Heart left ventricle (tissue), 13 donors: ENCODE measurements around the gene ARPP21.

Source experiments
- CTCF ChIP-seq, 12 donors: fragments of 200-600 bp; sonication (generic) in 4 of 12; IDR thresholded peaks; one replicate each; pipeline versions ENCODE4 v1.5.0 to v1.8.0; 2018 to 2022; ENCODE audit warnings: antibody characterized with exemption in 12 of 12, mild to moderate bottlenecking in 5 of 12
- POLR2A ChIP-seq, 2 donors: fragments of 450-650 bp; IDR thresholded peaks; one replicate each; pipeline ENCODE4 v1.6.1; 2017; ENCODE audit warnings: antibody characterized with exemption in 2 of 2, mild to moderate bottlenecking in 2 of 2, moderate library complexity in 2 of 2
- donor health status: ischemic (EF 13 %, LVEDD 7.1; RV severe dilation, severe dysfunction).
- donor health status: DM: no; HTN: yes; CAD: no.
- donor health status: DM: no; HTN: no; CAD: no.
- donor health status: ischemic (EF 25% LVEDD 6.9; RV normal size, moderate dysfunction).
- donor health status: ischemic (EF 25% LVEDD 5.7; RV mildly dilated, moderate dysfunction).
- donor health status: ischemic (EF 35%, LVEDD 5.7; RV mildly dilated, moderate dysfunction).
- donor health status: nonischemic (EF 11% LVEDD 7.7; RV severe dilation, severe dysfunction).
- donor health status: DM: yes; HTN: yes; CAD: no.
- donor health status: PGD.
- donor health status: ischemic (EF 29% LVEDD 5.4; RV normal size, mild dysfunction).
- donor health status: nonischemic (EF 23%, LVEDD 6.1; RV moderate dilation, normal function).

GRCh38 chr3:35675206-35675605 lies 35.9 kb downstream of the ARPP21 start:
- TF ChIP-seq POLR2A (IDR thresholded peaks at IDR 0.05) (no peak), CTCF (IDR thresholded peaks at IDR 0.05) (no peak)
